SK-N-SH treated with all-trans-retinoic acid at 6 μM for 48 hours (cell line): ENCODE results near the gene LSM7.

ENCODE experiments used
- GLIS3 ChIP-seq: fragments of 250-450 bp; sonication (Bioruptor Pico); IDR thresholded peaks from 2 replicates; pipeline ENCODE4 v1.5.0; 2020; ENCODE audit warnings: mild to moderate bottlenecking, moderate library complexity
- ISL1 ChIP-seq: fragments of 250-450 bp; sonication (Bioruptor Pico); IDR thresholded peaks from 2 replicates; pipeline ENCODE4 v2.1.2; 2022; ENCODE audit warnings: mild to moderate bottlenecking, moderate library complexity
- PATZ1 ChIP-seq: fragments of 250-450 bp; sonication (Bioruptor Pico); IDR thresholded peaks from 2 replicates; pipeline ENCODE4 v1.8.0; 2020; ENCODE audit warnings: mild to moderate bottlenecking, moderate library complexity, borderline replicate concordance
- PPARA ChIP-seq: fragments of 250-450 bp; sonication (Bioruptor Pico); IDR thresholded peaks from 2 replicates; pipeline ENCODE4 v1.5.0; 2020; ENCODE audit warnings: mild to moderate bottlenecking, borderline replicate concordance
- RARB ChIP-seq: fragments of 250-450 bp; sonication (Bioruptor Pico); IDR thresholded peaks from 2 replicates; pipeline ENCODE4 v1.8.0; 2021; ENCODE audit warnings: mild to moderate bottlenecking, moderate library complexity
- SNAI2 ChIP-seq: fragments of 250-450 bp; sonication (Bioruptor Pico); IDR thresholded peaks from 2 replicates; pipeline ENCODE4 v1.5.0; 2020; ENCODE audit warnings: mild to moderate bottlenecking, moderate library complexity
- TCF4 ChIP-seq: fragments of 250-450 bp; sonication (Bioruptor Pico); IDR thresholded peaks from 2 replicates; pipeline ENCODE4 v1.8.0; 2021; ENCODE audit warnings: mild to moderate bottlenecking, moderate library complexity, borderline replicate concordance
- TSHZ2 ChIP-seq: fragments of 250-450 bp; sonication (Bioruptor Pico); IDR thresholded peaks from 2 replicates; pipeline ENCODE4 v1.5.0; 2020; ENCODE audit warnings: mild to moderate bottlenecking, moderate library complexity
- ZFP3 ChIP-seq: fragments of 250-450 bp; sonication (Bioruptor Pico); IDR thresholded peaks from 2 replicates; pipeline ENCODE4 v1.5.0; 2020; ENCODE audit warnings: mild to moderate bottlenecking, moderate library complexity
- ZNF565 ChIP-seq: fragments of 450-650 bp; formaldehyde crosslinking; conservative IDR thresholded peaks from 2 replicates; pipeline ENCODE4 v1.5.0; 2020; ENCODE audit warnings: low read depth, mild to moderate bottlenecking, moderate library complexity
- ZNF8 ChIP-seq: fragments of 450-650 bp; formaldehyde crosslinking; IDR thresholded peaks from 2 replicates; pipeline ENCODE4 v1.5.0; 2020; ENCODE audit warnings: mild to moderate bottlenecking, moderate library complexity
- TF ChIP-seq, protein P1 (sequence below): fragments of 250-450 bp; sonication (Bioruptor Pico); IDR thresholded peaks from 2 replicates; pipeline ENCODE4 v1.5.1; 2021; ENCODE audit warnings: mild to moderate bottlenecking, moderate library complexity
- TF ChIP-seq, protein P2 (sequence below): fragments of 250-450 bp; sonication (Bioruptor Pico); IDR thresholded peaks from 2 replicates; pipeline ENCODE4 v1.5.1; 2020; ENCODE audit warnings: low read depth, mild to moderate bottlenecking, moderate library complexity

DNA sequence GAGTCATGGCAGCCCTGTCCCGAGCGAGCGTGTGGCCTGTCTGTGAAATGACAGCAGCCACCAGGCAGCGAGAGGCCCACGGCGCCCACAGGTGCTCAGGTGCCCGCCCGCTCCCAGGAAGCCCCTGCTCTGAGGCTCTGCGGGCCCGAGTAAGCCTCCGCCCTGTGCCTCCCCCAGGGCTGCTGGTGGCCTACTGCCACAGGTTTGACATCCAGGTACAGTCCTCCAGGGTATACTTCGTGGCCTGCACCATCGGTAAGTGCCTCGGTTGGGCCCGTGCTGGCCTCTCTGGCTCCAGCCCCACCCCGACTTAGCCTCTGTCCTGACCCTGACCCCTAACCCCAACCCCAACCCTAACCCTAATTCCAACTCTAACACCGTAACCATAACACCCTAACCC, 16.7 kb upstream of the LSM7 start:
- no peak for TF ChIP-seq PATZ1 (CRISPR knock-in tag)
- TF ChIP-seq ZNF8 (CRISPR knock-in tag), result no peak
- TF ChIP-seq, protein P1, sequence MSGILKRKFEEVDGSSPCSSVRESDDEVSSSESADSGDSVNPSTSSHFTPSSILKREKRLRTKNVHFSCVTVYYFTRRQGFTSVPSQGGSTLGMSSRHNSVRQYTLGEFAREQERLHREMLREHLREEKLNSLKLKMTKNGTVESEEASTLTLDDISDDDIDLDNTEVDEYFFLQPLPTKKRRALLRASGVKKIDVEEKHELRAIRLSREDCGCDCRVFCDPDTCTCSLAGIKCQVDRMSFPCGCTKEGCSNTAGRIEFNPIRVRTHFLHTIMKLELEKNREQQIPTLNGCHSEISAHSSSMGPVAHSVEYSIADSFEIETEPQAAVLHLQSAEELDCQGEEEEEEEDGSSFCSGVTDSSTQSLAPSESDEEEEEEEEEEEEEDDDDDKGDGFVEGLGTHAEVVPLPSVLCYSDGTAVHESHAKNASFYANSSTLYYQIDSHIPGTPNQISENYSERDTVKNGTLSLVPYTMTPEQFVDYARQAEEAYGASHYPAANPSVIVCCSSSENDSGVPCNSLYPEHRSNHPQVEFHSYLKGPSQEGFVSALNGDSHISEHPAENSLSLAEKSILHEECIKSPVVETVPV (CRISPR knock-in tag), result no peak
- no peak for TF ChIP-seq ISL1 (CRISPR knock-in tag)
- TF ChIP-seq TCF4 (CRISPR knock-in tag), result no peak
- no peak for TF ChIP-seq ZNF565 (CRISPR knock-in tag)
- TF ChIP-seq RARB (CRISPR knock-in tag), result no peak
- no peak for TF ChIP-seq TSHZ2
- no peak for TF ChIP-seq ZFP3 (CRISPR knock-in tag)
- no peak for TF ChIP-seq GLIS3
- TF ChIP-seq, protein P2, sequence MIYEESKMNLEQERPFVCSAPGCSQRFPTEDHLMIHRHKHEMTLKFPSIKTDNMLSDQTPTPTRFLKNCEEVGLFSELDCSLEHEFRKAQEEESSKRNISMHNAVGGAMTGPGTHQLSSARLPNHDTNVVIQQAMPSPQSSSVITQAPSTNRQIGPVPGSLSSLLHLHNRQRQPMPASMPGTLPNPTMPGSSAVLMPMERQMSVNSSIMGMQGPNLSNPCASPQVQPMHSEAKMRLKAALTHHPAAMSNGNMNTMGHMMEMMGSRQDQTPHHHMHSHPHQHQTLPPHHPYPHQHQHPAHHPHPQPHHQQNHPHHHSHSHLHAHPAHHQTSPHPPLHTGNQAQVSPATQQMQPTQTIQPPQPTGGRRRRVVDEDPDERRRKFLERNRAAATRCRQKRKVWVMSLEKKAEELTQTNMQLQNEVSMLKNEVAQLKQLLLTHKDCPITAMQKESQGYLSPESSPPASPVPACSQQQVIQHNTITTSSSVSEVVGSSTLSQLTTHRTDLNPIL (CRISPR knock-in tag), result no peak
- TF ChIP-seq SNAI2 (CRISPR knock-in tag), result no peak
- no peak for TF ChIP-seq PPARA (CRISPR knock-in tag)
